ENCODE measurements around the gene CD79B. TPM values are rescaled to one million over a fixed set of nuclear protein-coding genes. Genes with fewer than 3 reads are reported as not detected.
A peak's percentile ranks its signal among the peaks of the same experiment; 100 is the strongest.

Gene CD79B
- total RNA-seq, 1 experiment from 2014 or later = 0.59 TPM

DNA sequence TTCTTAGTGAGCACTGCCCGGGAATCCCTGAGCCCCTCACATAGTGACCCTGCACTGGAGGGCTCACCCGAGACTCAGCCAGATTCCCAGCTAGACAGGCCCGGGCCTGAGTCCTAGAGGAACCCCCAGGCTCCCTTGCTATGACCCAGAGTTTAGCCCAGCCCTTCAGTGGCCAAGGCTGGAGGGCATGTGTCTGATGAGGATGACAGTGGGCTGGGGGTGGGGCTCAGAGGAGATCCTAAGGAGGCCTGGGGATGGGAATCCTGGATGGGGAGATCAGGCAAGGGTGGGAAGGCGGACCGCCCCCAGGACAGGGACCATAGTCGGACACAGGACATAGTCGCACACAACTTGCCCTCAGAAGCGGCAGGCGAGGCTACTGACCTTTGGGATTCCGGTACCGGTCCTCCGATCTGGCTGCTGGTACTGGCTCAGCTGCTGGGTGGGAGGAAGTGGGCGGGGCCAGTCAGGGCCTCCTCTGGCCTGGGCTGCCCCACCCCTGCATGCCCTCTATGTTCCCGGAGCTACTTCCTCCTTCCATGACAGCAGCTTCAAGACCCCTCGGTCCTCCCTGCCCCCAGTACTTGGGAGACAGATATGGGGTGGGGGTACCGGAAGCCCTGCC is 1.1 kb downstream of the CD79B start:
- peaks cover 0 to 11% of the 10 kb centered on the region in 2 experiments; a peak in 3 of 4 replicates for H3K4me1 ChIP-seq (ENCODE audit: control insufficient read depth in 1 of 2, insufficient read depth in 2 of 2, low read length in 2 of 2)
- H3K36me3 ChIP-seq (ENCODE audit: control insufficient read depth in 1 of 2, insufficient read depth in 2 of 2, low read length in 2 of 2) = no peaks in the 10 kb centered on the region
- CTCF ChIA-PET = interaction anchor here (1.1 to 3.9 kb wide), 2 partner anchors 15 to 202 kb away, joined by 3 to 17 read pairs; no protein-coding TSS in a partner anchor
- peak; percentile 68 for ATAC-seq
- intact Hi-C loops (cut with micrococcal nuclease) = no loop called here
- BruUV-seq (replicated peaks) = no TSS peak
- no peaks in the 10 kb centered on the region for H3K9me3 ChIP-seq (ENCODE audit: control insufficient read depth in 1 of 2, insufficient read depth in 1 of 2, low read depth in 1 of 2, low read length in 2 of 2)
- no peak overlapping the region for H3K4me3 ChIP-seq (replicated peaks in 1 of 2; ENCODE audit: low read depth in 1 of 2, low read length in 2 of 2)
- H2AFZ ChIP-seq (ENCODE audit: low read depth, low read length, poor library complexity, severe bottlenecking) = no peak overlapping the region
- RAD21 ChIA-PET (ENCODE audit: low non-redundant PET in 1 of 2, low total read pairs in 2 of 2, uncharacterized antibody in 2 of 2, unreplicated experiment in 2 of 2) = no interaction called here
- 0 out of 2 replicates have a peak overlapping the region, but pooled peaks have one; percentile 12 for H3K4me2 ChIP-seq (ENCODE audit: low read length)
- no peak for DNase-seq (ENCODE audit: low read depth, low spot score)
- no peaks in the 10 kb centered on the region for H3K27me3 ChIP-seq (ENCODE audit: insufficient read depth, low read length)
- POLR2A ChIA-PET = no interaction called here
- no peaks in the 10 kb centered on the region for H3K79me2 ChIP-seq (ENCODE audit: insufficient read depth, low read length)
- no peak overlapping the region for H3K9ac ChIP-seq (ENCODE audit: low read length)
- no peaks in the 10 kb centered on the region for H3K9me2 ChIP-seq (ENCODE audit: insufficient read depth)
- H3K27ac ChIP-seq (ENCODE audit: low read depth, low read length) = no peak overlapping the region
- TF ChIP-seq POLR2AphosphoS5 (IDR thresholded peaks at IDR 0.05; ENCODE audit: low read depth, low read length) (no peak), EZH2 (IDR thresholded peaks at IDR 0.05) (no peak), TCF7L2 (IDR thresholded peaks at IDR 0.05; ENCODE audit: borderline replicate concordance, extremely low read depth, insufficient read depth, insufficient read length) (no peak), ZNF274 (IDR thresholded peaks at IDR 0.05; ENCODE audit: low read depth, low read length) (no peak), EGR1 (IDR thresholded peaks at IDR 0.05; ENCODE audit: low read depth) (no peak), CEBPB (IDR thresholded peaks at IDR 0.05; ENCODE audit: low read depth) (no peak), SIN3A (IDR thresholded peaks at IDR 0.05; ENCODE audit: low read depth) (no peak), POLR2A (IDR thresholded peaks at IDR 0.05; ENCODE audit: borderline replicate concordance, extremely low read depth, insufficient read depth, insufficient read length) (no peak), YY1 (IDR thresholded peaks at IDR 0.05; ENCODE audit: extremely low read depth, insufficient replicate concordance, low read depth, low read length) (no peak), ELF1 (IDR thresholded peaks at IDR 0.05; ENCODE audit: borderline replicate concordance, low read depth) (no peak), SRF (IDR thresholded peaks at IDR 0.05; ENCODE audit: low read depth) (no peak)
- TF ChIP-seq, protein P1, sequence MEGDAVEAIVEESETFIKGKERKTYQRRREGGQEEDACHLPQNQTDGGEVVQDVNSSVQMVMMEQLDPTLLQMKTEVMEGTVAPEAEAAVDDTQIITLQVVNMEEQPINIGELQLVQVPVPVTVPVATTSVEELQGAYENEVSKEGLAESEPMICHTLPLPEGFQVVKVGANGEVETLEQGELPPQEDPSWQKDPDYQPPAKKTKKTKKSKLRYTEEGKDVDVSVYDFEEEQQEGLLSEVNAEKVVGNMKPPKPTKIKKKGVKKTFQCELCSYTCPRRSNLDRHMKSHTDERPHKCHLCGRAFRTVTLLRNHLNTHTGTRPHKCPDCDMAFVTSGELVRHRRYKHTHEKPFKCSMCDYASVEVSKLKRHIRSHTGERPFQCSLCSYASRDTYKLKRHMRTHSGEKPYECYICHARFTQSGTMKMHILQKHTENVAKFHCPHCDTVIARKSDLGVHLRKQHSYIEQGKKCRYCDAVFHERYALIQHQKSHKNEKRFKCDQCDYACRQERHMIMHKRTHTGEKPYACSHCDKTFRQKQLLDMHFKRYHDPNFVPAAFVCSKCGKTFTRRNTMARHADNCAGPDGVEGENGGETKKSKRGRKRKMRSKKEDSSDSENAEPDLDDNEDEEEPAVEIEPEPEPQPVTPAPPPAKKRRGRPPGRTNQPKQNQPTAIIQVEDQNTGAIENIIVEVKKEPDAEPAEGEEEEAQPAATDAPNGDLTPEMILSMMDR (IDR thresholded peaks at IDR 0.05 in 2 of 3, conservative IDR thresholded peaks at IDR 0.05 in 1 of 3; ENCODE audit: borderline replicate concordance in 1 of 3, insufficient read depth in 1 of 3, low read depth in 2 of 3, low read length in 2 of 3) = no peak
- TF ChIP-seq, protein P2, sequence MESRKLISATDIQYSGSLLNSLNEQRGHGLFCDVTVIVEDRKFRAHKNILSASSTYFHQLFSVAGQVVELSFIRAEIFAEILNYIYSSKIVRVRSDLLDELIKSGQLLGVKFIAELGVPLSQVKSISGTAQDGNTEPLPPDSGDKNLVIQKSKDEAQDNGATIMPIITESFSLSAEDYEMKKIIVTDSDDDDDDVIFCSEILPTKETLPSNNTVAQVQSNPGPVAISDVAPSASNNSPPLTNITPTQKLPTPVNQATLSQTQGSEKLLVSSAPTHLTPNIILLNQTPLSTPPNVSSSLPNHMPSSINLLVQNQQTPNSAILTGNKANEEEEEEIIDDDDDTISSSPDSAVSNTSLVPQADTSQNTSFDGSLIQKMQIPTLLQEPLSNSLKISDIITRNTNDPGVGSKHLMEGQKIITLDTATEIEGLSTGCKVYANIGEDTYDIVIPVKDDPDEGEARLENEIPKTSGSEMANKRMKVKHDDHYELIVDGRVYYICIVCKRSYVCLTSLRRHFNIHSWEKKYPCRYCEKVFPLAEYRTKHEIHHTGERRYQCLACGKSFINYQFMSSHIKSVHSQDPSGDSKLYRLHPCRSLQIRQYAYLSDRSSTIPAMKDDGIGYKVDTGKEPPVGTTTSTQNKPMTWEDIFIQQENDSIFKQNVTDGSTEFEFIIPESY (IDR thresholded peaks at IDR 0.05; ENCODE audit: extremely low read depth, insufficient replicate concordance, low read length) = no peak
- TF ChIP-seq, protein P3, sequence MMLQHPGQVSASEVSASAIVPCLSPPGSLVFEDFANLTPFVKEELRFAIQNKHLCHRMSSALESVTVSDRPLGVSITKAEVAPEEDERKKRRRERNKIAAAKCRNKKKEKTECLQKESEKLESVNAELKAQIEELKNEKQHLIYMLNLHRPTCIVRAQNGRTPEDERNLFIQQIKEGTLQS (IDR thresholded peaks at IDR 0.05) = no peak
- TF ChIP-seq, protein P4, sequence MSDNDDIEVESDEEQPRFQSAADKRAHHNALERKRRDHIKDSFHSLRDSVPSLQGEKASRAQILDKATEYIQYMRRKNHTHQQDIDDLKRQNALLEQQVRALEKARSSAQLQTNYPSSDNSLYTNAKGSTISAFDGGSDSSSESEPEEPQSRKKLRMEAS (IDR thresholded peaks at IDR 0.05) = no peak
- no peaks in the 10 kb centered on the region for H4K20me1 ChIP-seq (ENCODE audit: insufficient read depth)

Measured in HCT116 (cell line).